Choroid plexus epithelial cell (primary cell): Measurements from ENCODE around the gene SFMBT2.

Experiments used
- DNase-seq: peaks from one replicate; pipeline ENCODE4 v3.0.0-alpha.2; 2010; ENCODE audit warnings: low read depth
- H3K4me3 ChIP-seq: 2 replicates; pipeline ENCODE4 v1.5.1; 2011; ENCODE audit warnings: low read depth, mild to moderate bottlenecking, control low read depth, low read length, moderate library complexity
- TF ChIP-seq, protein P1 (sequence below): conservative IDR thresholded peaks from 2 replicates; pipeline ENCODE4 v1.5.1; 2011; ENCODE audit warnings: low read depth, mild to moderate bottlenecking, control low read depth, inconsistent platforms, low read length, moderate library complexity

SFMBT2 gene

DNA sequence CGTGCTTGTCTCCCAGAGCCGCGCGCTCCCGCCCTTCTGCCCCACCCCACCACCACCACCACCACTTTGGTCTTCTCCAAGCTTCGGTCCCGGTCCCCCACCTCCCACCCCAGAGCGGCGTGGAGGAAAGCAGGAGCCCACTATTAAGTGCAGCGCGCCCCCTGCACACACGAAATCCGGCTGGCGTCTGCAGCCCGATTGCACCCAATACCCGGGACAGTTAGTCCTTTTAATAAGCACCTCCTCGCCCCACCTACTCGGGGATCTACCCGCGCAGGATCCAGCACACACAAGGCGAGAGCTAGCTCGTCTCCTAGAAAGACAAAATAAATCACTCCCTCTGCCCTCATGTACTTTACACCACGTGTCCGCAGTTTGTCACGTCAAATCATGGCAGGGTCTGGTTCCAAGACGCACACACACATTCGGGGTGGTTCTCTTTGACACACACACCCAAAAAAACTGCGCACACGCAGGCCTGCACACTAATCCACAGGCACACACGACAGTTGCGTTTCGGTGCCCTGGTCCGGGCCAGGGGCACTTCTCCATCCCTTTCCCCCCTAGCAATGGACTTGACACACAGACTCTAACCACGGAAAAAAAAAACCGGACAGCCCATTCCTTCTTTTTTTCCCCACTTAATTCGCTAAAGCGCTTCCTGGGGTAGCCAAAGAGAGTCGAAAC, 1.6 kb downstream of the SFMBT2 start:
- DNase-seq, result no peak
- TF ChIP-seq, protein P1, sequence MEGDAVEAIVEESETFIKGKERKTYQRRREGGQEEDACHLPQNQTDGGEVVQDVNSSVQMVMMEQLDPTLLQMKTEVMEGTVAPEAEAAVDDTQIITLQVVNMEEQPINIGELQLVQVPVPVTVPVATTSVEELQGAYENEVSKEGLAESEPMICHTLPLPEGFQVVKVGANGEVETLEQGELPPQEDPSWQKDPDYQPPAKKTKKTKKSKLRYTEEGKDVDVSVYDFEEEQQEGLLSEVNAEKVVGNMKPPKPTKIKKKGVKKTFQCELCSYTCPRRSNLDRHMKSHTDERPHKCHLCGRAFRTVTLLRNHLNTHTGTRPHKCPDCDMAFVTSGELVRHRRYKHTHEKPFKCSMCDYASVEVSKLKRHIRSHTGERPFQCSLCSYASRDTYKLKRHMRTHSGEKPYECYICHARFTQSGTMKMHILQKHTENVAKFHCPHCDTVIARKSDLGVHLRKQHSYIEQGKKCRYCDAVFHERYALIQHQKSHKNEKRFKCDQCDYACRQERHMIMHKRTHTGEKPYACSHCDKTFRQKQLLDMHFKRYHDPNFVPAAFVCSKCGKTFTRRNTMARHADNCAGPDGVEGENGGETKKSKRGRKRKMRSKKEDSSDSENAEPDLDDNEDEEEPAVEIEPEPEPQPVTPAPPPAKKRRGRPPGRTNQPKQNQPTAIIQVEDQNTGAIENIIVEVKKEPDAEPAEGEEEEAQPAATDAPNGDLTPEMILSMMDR, result no peak
- no peak overlapping the region for H3K4me3 ChIP-seq

GRCh38 chr10:7408291-7409044, 2.4 kb downstream of the SFMBT2 start:
- TF ChIP-seq, protein P1, result peak; percentile 36
- DNase-seq, result no peak
- H3K4me3 ChIP-seq, result peak overlapping the region; percentile 48

- no peak for DNase-seq
- H3K4me3 ChIP-seq, result peak overlapping the region; percentile 48
- TF ChIP-seq, protein P1, result no peak
Measured at GRCh38 chr10:7407368-7408290, 3.2 kb downstream of the SFMBT2 start.

GRCh38 chr10:7406712-7407333, 4.0 kb downstream of the SFMBT2 start:
- DNase-seq, result no peak
- peak overlapping the region; percentile 48 for H3K4me3 ChIP-seq
- TF ChIP-seq, protein P1, result no peak

DNA sequence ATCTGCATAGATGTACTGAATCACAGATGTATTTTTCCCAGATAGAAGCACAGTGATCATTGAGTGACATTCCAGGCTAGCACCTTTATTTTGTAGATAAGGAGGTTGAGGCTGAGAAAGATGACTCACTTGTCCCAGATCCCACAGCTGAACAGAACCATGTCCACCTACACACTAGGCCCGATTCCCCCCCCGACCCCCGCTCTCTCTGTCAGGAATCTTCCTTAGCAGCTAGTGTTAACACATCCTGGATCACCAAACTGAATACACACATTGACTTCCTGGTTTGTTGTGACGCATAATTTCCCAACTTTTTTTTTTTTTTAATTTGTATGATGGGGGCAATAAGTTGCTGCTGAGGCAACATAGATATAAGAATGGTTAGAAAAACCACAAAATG, 5.2 kb downstream of the SFMBT2 start:
- no peak overlapping the region for H3K4me3 ChIP-seq
- TF ChIP-seq, protein P1, result no peak
- DNase-seq, result no peak

DNA sequence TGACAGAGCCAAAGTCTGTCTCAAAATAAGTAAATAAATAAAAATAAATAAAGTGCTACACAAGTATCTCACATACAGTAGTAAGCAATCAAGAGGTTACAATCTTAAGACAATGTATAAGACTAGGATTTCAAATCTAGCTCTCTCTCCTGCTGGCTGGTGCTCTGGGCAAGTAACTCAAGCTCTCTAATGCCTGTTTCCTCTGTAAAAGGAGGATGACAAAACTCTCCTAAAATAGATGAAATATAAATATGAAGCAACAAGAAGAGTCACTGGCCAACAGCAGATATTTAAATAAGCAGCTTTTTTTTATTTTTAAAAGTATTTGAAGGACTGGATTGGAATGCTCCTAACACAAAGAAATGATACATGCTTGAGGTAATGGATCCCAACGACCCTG, 7.2 kb downstream of the SFMBT2 start:
- DNase-seq, result no peak
- H3K4me3 ChIP-seq, result no peak overlapping the region
- TF ChIP-seq, protein P1, result no peak
